ENCODE data around the gene MAPKAPK2. TPM values are rescaled to one million over a fixed set of nuclear protein-coding genes. Genes with fewer than 3 reads are reported as not detected.

Gene MAPKAPK2
- total RNA-seq, 2 donors from 2014 or later, result 27.1 to 67.0 TPM

- TF ChIP-seq POLR2A (IDR thresholded peaks at IDR 0.05), result no peak
- TF ChIP-seq CTCF (IDR thresholded peaks at IDR 0.05), result no peak
- no peak for TF ChIP-seq POLR2AphosphoS5 (IDR thresholded peaks at IDR 0.05)
- intact Hi-C loops (cut with DNase I), result no loop called here
- H3K4me1 ChIP-seq (replicated peaks), result no peaks in the 10 kb centered on the region
- no peak overlapping the region for H3K27ac ChIP-seq
- no peak overlapping the region for H3K4me3 ChIP-seq
- WGBS, result 69% methylated on average over 4 of the region's 4 CpGs
- H3K27me3 ChIP-seq (replicated peaks; ENCODE audit: insufficient read depth), result no peaks in the 10 kb centered on the region
- no peaks in the 10 kb centered on the region for H3K36me3 ChIP-seq
- DNase-seq (ENCODE audit: low spot score), result no peak
- H3K9me3 ChIP-seq, result no peaks in the 10 kb centered on the region
Measured at GRCh38 chr1:206680279-206680678, 4.4 kb upstream of the MAPKAPK2 start.

GRCh38 chr1:206681359-206681758 is 3.3 kb upstream of the MAPKAPK2 start:
- TF ChIP-seq POLR2A (IDR thresholded peaks at IDR 0.05), result no peak
- TF ChIP-seq CTCF (IDR thresholded peaks at IDR 0.05), result no peak
- TF ChIP-seq POLR2AphosphoS5 (IDR thresholded peaks at IDR 0.05), result no peak
- Histone ChIP-seq H3K27ac (no peak overlapping the region), H3K4me1 (replicated peaks) (no peaks in the 10 kb centered on the region), H3K4me3 (no peak overlapping the region), H3K27me3 (replicated peaks; ENCODE audit: insufficient read depth) (no peaks in the 10 kb centered on the region), H3K9me3 (no peaks in the 10 kb centered on the region), H3K36me3 (no peaks in the 10 kb centered on the region)
- no peak for DNase-seq (ENCODE audit: low spot score)
- intact Hi-C loops (cut with DNase I), result no loop called here
- WGBS, result 69% methylated on average over 2 of the region's 2 CpGs

- Histone ChIP-seq H3K27me3 (replicated peaks; ENCODE audit: insufficient read depth) (no peaks in the 10 kb centered on the region), H3K36me3 (no peaks in the 10 kb centered on the region), H3K4me1 (replicated peaks) (no peaks in the 10 kb centered on the region), H3K9me3 (no peaks in the 10 kb centered on the region), H3K4me3 (no peak overlapping the region), H3K27ac (no peak overlapping the region)
- 36% methylated on average over 3 of the region's 3 CpGs for WGBS
- intact Hi-C loops (cut with DNase I), result no loop called here
- TF ChIP-seq POLR2AphosphoS5 (IDR thresholded peaks at IDR 0.05) (peak; percentile 48), CTCF (IDR thresholded peaks at IDR 0.05) (no peak)
- no peak for DNase-seq (ENCODE audit: low spot score)
Measured at GRCh38 chr1:206682111-206682510, 2.6 kb upstream of the MAPKAPK2 start.

GRCh38 chr1:206683313-206683712 is 1.4 kb upstream of the MAPKAPK2 start:
- H3K4me1 ChIP-seq (replicated peaks), result no peaks in the 10 kb centered on the region
- no peaks in the 10 kb centered on the region for H3K27me3 ChIP-seq (replicated peaks; ENCODE audit: insufficient read depth)
- TF ChIP-seq POLR2A (IDR thresholded peaks at IDR 0.05), result no peak
- no peak for TF ChIP-seq POLR2AphosphoS5 (IDR thresholded peaks at IDR 0.05)
- no peak for DNase-seq (ENCODE audit: low spot score)
- intact Hi-C loops (cut with DNase I), result no loop called here
- H3K36me3 ChIP-seq, result no peaks in the 10 kb centered on the region
- no peak overlapping the region for H3K4me3 ChIP-seq
- WGBS, result 89% methylated on average over 6 of the region's 6 CpGs
- H3K27ac ChIP-seq, result no peak overlapping the region
- H3K9me3 ChIP-seq, result no peaks in the 10 kb centered on the region

- no peaks in the 10 kb centered on the region for H3K27me3 ChIP-seq (replicated peaks; ENCODE audit: insufficient read depth)
- 60% methylated on average over 8 of the region's 8 CpGs for WGBS
- TF ChIP-seq POLR2A (IDR thresholded peaks at IDR 0.05), result no peak
- TF ChIP-seq POLR2AphosphoS5 (IDR thresholded peaks at IDR 0.05), result no peak
- TF ChIP-seq CTCF (IDR thresholded peaks at IDR 0.05), result no peak
- no peak overlapping the region for H3K4me3 ChIP-seq
- no peak for DNase-seq (ENCODE audit: low spot score)
- no peaks in the 10 kb centered on the region for H3K36me3 ChIP-seq
- H3K4me1 ChIP-seq (replicated peaks), result no peaks in the 10 kb centered on the region
- no peak overlapping the region for H3K27ac ChIP-seq
- no peaks in the 10 kb centered on the region for H3K9me3 ChIP-seq
- intact Hi-C loops (cut with DNase I), result no loop called here
Measured at GRCh38 chr1:206684003-206684402, 702 bp upstream of the MAPKAPK2 start.
